HG02970 (cell line): ENCODE results near the gene SLC25A21.

ENCODE experiments used
- ATAC-seq: cut with Tn5 transposase; IDR thresholded peaks from one replicate; pipeline ENCODE4 v1.9.1; 2021; ENCODE audit warnings: mild to moderate bottlenecking, moderate library complexity, moderate number of reproducible peaks; ENCODE audit not compliant: unreplicated experiment, low FRiP score

Gene SLC25A21

GRCh38 chr14:36658123-36659009 lies 514.0 kb downstream of the SLC25A21 start:
- ATAC-seq = no peak

GRCh38 chr14:36657399-36658122 lies 514.8 kb downstream of the SLC25A21 start:
- no peak for ATAC-seq

GRCh38 chr14:36656687-36657398 lies 515.6 kb downstream of the SLC25A21 start:
- ATAC-seq = no peak

- ATAC-seq = no peak
These were observed 516.3 kb downstream of the SLC25A21 start for GRCh38 chr14:36655963-36656686.

GRCh38 chr14:36655571-36655962 lies 516.8 kb downstream of the SLC25A21 start:
- ATAC-seq = no peak

GRCh38 chr14:36654794-36655381 lies 517.5 kb downstream of the SLC25A21 start:
- ATAC-seq = no peak

- ATAC-seq = no peak
These were observed 518.2 kb downstream of the SLC25A21 start for GRCh38 chr14:36653962-36654793.

GRCh38 chr14:36653413-36653812 lies 519.0 kb downstream of the SLC25A21 start:
- ATAC-seq = no peak

GRCh38 chr14:36652542-36653201 lies 519.7 kb downstream of the SLC25A21 start:
- no peak for ATAC-seq

GRCh38 chr14:36649872-36650650 lies 522.3 kb downstream of the SLC25A21 start:
- ATAC-seq = no peak

- no peak for ATAC-seq
These were observed 524.3 kb downstream of the SLC25A21 start for GRCh38 chr14:36647824-36648753.

GRCh38 chr14:36647417-36647823 lies 525.0 kb downstream of the SLC25A21 start:
- no peak for ATAC-seq

- ATAC-seq = no peak
These were observed 525.6 kb downstream of the SLC25A21 start for GRCh38 chr14:36646664-36647416.

- no peak for ATAC-seq
These were observed 538.8 kb downstream of the SLC25A21 start for GRCh38 chr14:36633580-36633979.
